ENCODE results near the gene NEURL1B. TPM values are rescaled to one million over a fixed set of nuclear protein-coding genes. Genes with fewer than 3 reads are reported as not detected.

NEURL1B gene
- polyA plus RNA-seq, 1 of the 3 experiments (the other 2 are of a cell fraction): 2.8 TPM

DNA sequence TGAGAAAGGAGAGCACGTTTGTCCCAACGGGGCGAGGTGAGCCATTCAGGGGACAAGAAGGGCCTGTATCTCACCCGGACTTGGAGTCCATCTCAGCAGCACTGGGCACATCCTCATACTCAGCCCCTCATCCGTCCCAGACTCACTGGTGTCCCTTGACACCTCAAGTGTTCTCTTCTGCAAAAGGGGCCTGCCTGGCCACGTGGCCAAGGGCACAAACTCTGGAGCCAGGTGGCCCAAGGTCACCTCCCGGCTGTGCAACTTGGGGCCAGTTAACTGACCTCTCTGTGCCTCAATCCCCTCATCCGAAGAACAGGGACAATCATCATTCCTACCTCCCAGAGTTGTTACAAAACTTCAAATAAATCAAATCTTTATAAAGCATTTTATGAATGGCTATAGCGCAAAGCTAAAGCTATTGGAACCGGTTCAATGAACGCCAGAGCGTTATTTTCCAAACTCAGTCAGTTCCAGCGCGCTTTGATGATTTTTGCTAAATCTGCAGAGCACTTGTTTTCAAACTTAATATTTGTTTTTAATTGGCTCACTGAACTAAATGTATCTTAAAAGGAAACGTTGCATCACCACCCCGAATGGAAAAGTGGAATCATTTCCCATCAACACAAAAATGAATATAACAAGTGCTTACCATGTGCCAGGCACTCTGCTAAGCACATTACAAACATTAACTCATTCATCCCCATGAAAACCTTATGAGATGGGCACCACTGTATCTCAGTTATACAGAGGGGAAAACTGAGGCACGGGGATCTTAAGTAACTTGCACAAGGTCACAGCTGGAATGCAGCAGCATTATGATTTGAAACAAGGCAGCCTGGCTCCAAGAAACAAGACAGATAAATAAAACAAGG lies 80.6 kb downstream of the NEURL1B start:
- Histone ChIP-seq H3K4me2 (no peak overlapping the region), H4K20me1 (ENCODE audit: insufficient read depth) (no peaks in the 10 kb centered on the region), H2AFZ (ENCODE audit: low read depth) (no peak overlapping the region), H3K79me2 (ENCODE audit: insufficient read depth) (no peaks in the 10 kb centered on the region), H3K36me3 (replicated peaks in 1 of 2; ENCODE audit: control insufficient read depth in 1 of 2, insufficient read depth in 2 of 2, low read length in 1 of 2) (no peaks in the 10 kb centered on the region), H3K4me1 (ENCODE audit: control insufficient read depth in 1 of 2, insufficient read depth in 2 of 2, low read depth in 1 of 2, low read length in 1 of 2) (peaks cover 5% of the 10 kb centered on the region in 2 experiments; a peak in 2 of 4 replicates), H3K9me3 (no peaks in the 10 kb centered on the region), H3K27ac (ENCODE audit: low read depth in 2 of 2, low read length in 1 of 2) (no peak overlapping the region), H3K9ac (no peak overlapping the region), H3K4me3 (ENCODE audit: low read depth in 2 of 2, low read length in 1 of 2) (no peak overlapping the region), H3K9me2 (no peaks in the 10 kb centered on the region), H3F3A (replicated peaks; ENCODE audit: insufficient read depth) (no peaks in the 10 kb centered on the region), H3K27me3 (ENCODE audit: insufficient read depth) (no peaks in the 10 kb centered on the region)
- no peak for DNase-seq
- TF ChIP-seq NRF1 (IDR thresholded peaks at IDR 0.05; ENCODE audit: low read depth, low read length) (no peak), MXI1 (IDR thresholded peaks at IDR 0.05; ENCODE audit: low read depth, low read length) (peak; percentile 25; the same call in 1 of the 2 replicates)
- 56% methylated on average over 16 of the region's 17 CpGs for WGBS (ENCODE audit: low lambda C conversion rate)
- ChIA-PET POLR2A (no interaction called here), CTCF (interaction anchor here (1.0 to 2.1 kb wide), 4 partner anchors 8 to 211 kb away, joined by 5 to 7 read pairs (median 6); partner anchors contain the start of gene DUSP1)

DNA sequence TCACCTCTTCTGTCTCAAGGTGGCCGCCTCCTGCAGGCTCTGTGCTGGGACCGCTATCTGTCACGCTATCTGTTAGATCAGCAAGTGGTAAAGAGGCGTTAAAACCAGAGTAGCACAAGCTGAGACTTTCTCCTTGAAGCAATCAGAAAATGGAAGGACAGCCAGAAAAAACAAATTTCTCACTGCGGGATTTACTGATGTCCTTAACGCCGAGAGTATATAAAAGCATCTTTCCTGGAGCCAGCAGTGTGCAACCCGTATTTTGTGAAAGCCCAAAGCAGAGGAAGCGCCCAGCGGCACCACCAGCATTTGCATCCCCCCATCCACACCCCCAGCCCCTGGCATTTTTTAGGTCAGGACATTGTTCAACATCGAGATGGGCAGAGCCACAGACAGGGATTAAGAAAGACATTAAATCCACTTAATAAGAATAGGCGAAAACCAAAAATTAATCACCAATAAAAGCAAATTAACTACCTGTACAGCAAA lies 81.3 kb downstream of the NEURL1B start:
- peaks cover 5% of the 10 kb centered on the region in 2 experiments; a peak in 2 of 4 replicates for H3K4me1 ChIP-seq (ENCODE audit: control insufficient read depth in 1 of 2, insufficient read depth in 2 of 2, low read depth in 1 of 2, low read length in 1 of 2)
- CTCF ChIA-PET: interaction anchor here (1.0 to 2.5 kb wide), 5 partner anchors 9 to 211 kb away, joined by 5 to 12 read pairs (median 6); partner anchors contain the start of gene DUSP1
- H3K27me3 ChIP-seq (ENCODE audit: insufficient read depth): no peaks in the 10 kb centered on the region
- no peak overlapping the region for H3K4me3 ChIP-seq (ENCODE audit: low read depth in 2 of 2, low read length in 1 of 2)
- no peaks in the 10 kb centered on the region for H3K9me2 ChIP-seq
- H3K27ac ChIP-seq (ENCODE audit: low read depth in 2 of 2, low read length in 1 of 2): no peak overlapping the region
- TF ChIP-seq GATA2 (CRISPR knock-in tag; IDR thresholded peaks at IDR 0.05): peak; percentile 31; the same call in 1 of the 2 replicates
- no peak for TF ChIP-seq EP300 (IDR thresholded peaks at IDR 0.05; ENCODE audit: borderline replicate concordance in 1 of 2, low read depth in 1 of 2, low read length in 1 of 2)
- POLR2A ChIA-PET: no interaction called here
- no peaks in the 10 kb centered on the region for H3F3A ChIP-seq (replicated peaks; ENCODE audit: insufficient read depth)
- H2AFZ ChIP-seq (ENCODE audit: low read depth): no peak overlapping the region
- H3K4me2 ChIP-seq: no peak overlapping the region
- DNase-seq: no peak
- H3K9ac ChIP-seq: no peak overlapping the region
- no peaks in the 10 kb centered on the region for H3K9me3 ChIP-seq
- no peaks in the 10 kb centered on the region for H3K79me2 ChIP-seq (ENCODE audit: insufficient read depth)
- H4K20me1 ChIP-seq (ENCODE audit: insufficient read depth): no peaks in the 10 kb centered on the region
- H3K36me3 ChIP-seq (replicated peaks in 1 of 2; ENCODE audit: control insufficient read depth in 1 of 2, insufficient read depth in 2 of 2, low read length in 1 of 2): no peaks in the 10 kb centered on the region
- 75% methylated on average over 12 of the region's 12 CpGs for WGBS (ENCODE audit: low lambda C conversion rate)

DNA sequence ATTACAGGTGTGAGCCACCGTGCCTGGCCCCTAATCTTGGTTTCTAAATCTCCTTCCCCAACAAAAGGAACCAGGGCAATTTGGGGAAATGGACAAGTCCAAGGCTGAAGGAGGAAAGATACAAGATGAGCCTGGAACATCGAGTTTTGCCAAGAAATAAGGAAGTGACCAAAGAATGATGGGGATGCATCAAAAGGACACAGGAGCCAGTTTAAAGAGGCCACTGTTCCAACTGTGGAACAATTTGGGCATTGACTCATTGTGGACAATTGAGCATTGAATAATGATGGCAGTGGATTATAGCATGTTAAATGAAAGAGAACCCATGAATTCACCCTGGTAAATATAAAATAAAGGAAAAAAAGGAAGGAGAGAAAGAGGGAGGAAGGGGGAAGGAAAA lies 82.4 kb downstream of the NEURL1B start:
- no peak overlapping the region for H3K4me2 ChIP-seq
- no peak for TF ChIP-seq FOSL2 (IDR thresholded peaks at IDR 0.05; ENCODE audit: borderline replicate concordance, low read depth)
- TF ChIP-seq MXI1 (IDR thresholded peaks at IDR 0.05; ENCODE audit: low read depth, low read length): no peak
- no peak for TF ChIP-seq TCF12 (IDR thresholded peaks at IDR 0.05)
- no peak for TF ChIP-seq CHD2 (IDR thresholded peaks at IDR 0.05; ENCODE audit: low read length, partially characterized antibody)
- TF ChIP-seq ELF1 (IDR thresholded peaks at IDR 0.05): no peak
- no peak for TF ChIP-seq YY1 (IDR thresholded peaks at IDR 0.05; ENCODE audit: low read depth)
- no peak for TF ChIP-seq RXRA (IDR thresholded peaks at IDR 0.05; ENCODE audit: borderline replicate concordance, low read depth)
- no peak for TF ChIP-seq JUND (IDR thresholded peaks at IDR 0.05)
- no peak for TF ChIP-seq RFX5 (IDR thresholded peaks at IDR 0.05; ENCODE audit: low read length)
- no peak for TF ChIP-seq FOXM1 (IDR thresholded peaks at IDR 0.05; ENCODE audit: low read depth)
- no peak for TF ChIP-seq POLR2AphosphoS5 (IDR thresholded peaks at IDR 0.05; ENCODE audit: low read depth, low read length)
- no peak for TF ChIP-seq TEAD4 (IDR thresholded peaks at IDR 0.05; ENCODE audit: borderline replicate concordance, insufficient read depth)
- TF ChIP-seq, protein P1, sequence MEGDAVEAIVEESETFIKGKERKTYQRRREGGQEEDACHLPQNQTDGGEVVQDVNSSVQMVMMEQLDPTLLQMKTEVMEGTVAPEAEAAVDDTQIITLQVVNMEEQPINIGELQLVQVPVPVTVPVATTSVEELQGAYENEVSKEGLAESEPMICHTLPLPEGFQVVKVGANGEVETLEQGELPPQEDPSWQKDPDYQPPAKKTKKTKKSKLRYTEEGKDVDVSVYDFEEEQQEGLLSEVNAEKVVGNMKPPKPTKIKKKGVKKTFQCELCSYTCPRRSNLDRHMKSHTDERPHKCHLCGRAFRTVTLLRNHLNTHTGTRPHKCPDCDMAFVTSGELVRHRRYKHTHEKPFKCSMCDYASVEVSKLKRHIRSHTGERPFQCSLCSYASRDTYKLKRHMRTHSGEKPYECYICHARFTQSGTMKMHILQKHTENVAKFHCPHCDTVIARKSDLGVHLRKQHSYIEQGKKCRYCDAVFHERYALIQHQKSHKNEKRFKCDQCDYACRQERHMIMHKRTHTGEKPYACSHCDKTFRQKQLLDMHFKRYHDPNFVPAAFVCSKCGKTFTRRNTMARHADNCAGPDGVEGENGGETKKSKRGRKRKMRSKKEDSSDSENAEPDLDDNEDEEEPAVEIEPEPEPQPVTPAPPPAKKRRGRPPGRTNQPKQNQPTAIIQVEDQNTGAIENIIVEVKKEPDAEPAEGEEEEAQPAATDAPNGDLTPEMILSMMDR (IDR thresholded peaks at IDR 0.05): no peak
- no peak for TF ChIP-seq TAF1 (IDR thresholded peaks at IDR 0.05; ENCODE audit: borderline replicate concordance, low read depth, low read length)
- no peak for TF ChIP-seq NRF1 (IDR thresholded peaks at IDR 0.05; ENCODE audit: low read depth, low read length)
- TF ChIP-seq GABPA (IDR thresholded peaks at IDR 0.05; ENCODE audit: low read depth): no peak
- TF ChIP-seq, protein P2, sequence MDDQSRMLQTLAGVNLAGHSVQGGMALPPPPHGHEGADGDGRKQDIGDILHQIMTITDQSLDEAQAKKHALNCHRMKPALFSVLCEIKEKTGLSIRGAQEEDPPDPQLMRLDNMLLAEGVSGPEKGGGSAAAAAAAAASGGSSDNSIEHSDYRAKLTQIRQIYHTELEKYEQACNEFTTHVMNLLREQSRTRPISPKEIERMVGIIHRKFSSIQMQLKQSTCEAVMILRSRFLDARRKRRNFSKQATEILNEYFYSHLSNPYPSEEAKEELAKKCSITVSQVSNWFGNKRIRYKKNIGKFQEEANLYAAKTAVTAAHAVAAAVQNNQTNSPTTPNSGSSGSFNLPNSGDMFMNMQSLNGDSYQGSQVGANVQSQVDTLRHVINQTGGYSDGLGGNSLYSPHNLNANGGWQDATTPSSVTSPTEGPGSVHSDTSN (IDR thresholded peaks at IDR 0.05): no peak
- no peak overlapping the region for H2AFZ ChIP-seq (ENCODE audit: low read depth)
- peaks cover 5% of the 10 kb centered on the region in 2 experiments; a peak in 2 of 4 replicates for H3K4me1 ChIP-seq (ENCODE audit: control insufficient read depth in 1 of 2, insufficient read depth in 2 of 2, low read depth in 1 of 2, low read length in 1 of 2)
- DNase-seq: no peak
- H3K27me3 ChIP-seq (ENCODE audit: insufficient read depth): no peaks in the 10 kb centered on the region
- H3K27ac ChIP-seq (ENCODE audit: low read depth in 2 of 2, low read length in 1 of 2): no peak overlapping the region
- no peaks in the 10 kb centered on the region for H3K36me3 ChIP-seq (replicated peaks in 1 of 2; ENCODE audit: control insufficient read depth in 1 of 2, insufficient read depth in 2 of 2, low read length in 1 of 2)
- H3K9me2 ChIP-seq: no peaks in the 10 kb centered on the region
- no peak overlapping the region for H3K4me3 ChIP-seq (ENCODE audit: low read depth in 2 of 2, low read length in 1 of 2)
- no peaks in the 10 kb centered on the region for H4K20me1 ChIP-seq (ENCODE audit: insufficient read depth)
- no peak overlapping the region for H3K9ac ChIP-seq
- no peaks in the 10 kb centered on the region for H3K79me2 ChIP-seq (ENCODE audit: insufficient read depth)
- H3F3A ChIP-seq (replicated peaks; ENCODE audit: insufficient read depth): no peaks in the 10 kb centered on the region
- CTCF ChIA-PET: interaction anchor here (1.3 to 2.9 kb wide), 5 partner anchors 10 to 209 kb away, joined by 4 to 14 read pairs (median 12); no protein-coding TSS in a partner anchor
- WGBS (ENCODE audit: low lambda C conversion rate): 85% methylated on average over 2 of the region's 2 CpGs
- POLR2A ChIA-PET: no interaction called here
- H3K9me3 ChIP-seq: no peaks in the 10 kb centered on the region
